HCT116 (cell line): Measurements from ENCODE around the gene IFITM1. TPM values are rescaled to one million over a fixed set of nuclear protein-coding genes. Genes with fewer than 3 reads are reported as not detected.

Source experiments
- CTCF ChIP-seq, 3 experiments: fragments of 200-600 bp in 1 of 3; sonication (generic) in 1 of 3; IDR thresholded peaks in 2 of 3; conservative IDR thresholded peaks in 1 of 3; 2 replicates each; pipeline ENCODE4 v1.5.1; 2012 to 2017; ENCODE audit warnings: low read depth in 2 of 3, low read length in 2 of 3, antibody characterized with exemption in 1 of 3, borderline replicate concordance in 1 of 3, control low read depth in 1 of 3, mild to moderate bottlenecking in 1 of 3, mixed read lengths in 1 of 3, mixed run types in 1 of 3, moderate library complexity in 1 of 3; ENCODE audit not compliant: insufficient read depth in 1 of 3
- EZH2 ChIP-seq: fragments of 200-600 bp; sonication (generic); IDR thresholded peaks from 2 replicates; pipeline ENCODE4 v1.6.1; 2017; ENCODE audit warnings: antibody characterized with exemption, mixed run types
- JUND ChIP-seq: IDR thresholded peaks from 2 replicates; pipeline ENCODE4 v1.6.1; 2012
- REST ChIP-seq: IDR thresholded peaks from 2 replicates; pipeline ENCODE4 v1.6.1; 2012; ENCODE audit warnings: low read depth
- YY1 ChIP-seq: IDR thresholded peaks from 2 replicates; pipeline ENCODE4 v1.6.1; 2011; ENCODE audit warnings: low read length, low read depth, moderate library complexity, mild to moderate bottlenecking; ENCODE audit not compliant: insufficient replicate concordance; ENCODE audit errors: extremely low read depth
- ZBTB33 ChIP-seq: IDR thresholded peaks from 2 replicates; pipeline ENCODE4 v1.6.1; 2011; ENCODE audit warnings: mild to moderate bottlenecking, low read length, moderate library complexity; ENCODE audit not compliant: insufficient replicate concordance; ENCODE audit errors: extremely low read depth
- total RNA-seq: library from RNA; stranded (reverse); gene quantifications from one replicate; pipeline ENCODE4 v1.2.1, GENCODE V29; 2021; ENCODE audit not compliant: unreplicated experiment

IFITM1 gene
- total RNA-seq, 1 experiment from 2014 or later: 6.1 TPM

GRCh38 chr11:355581-356458, 42.0 kb downstream of the IFITM1 start (continued):
- TF ChIP-seq YY1 (peak; percentile 73), ZBTB33 (no peak), EZH2 (no peak), JUND (peak; percentile 44; the same call in 1 of the 2 replicates), REST (no peak), CTCF (IDR thresholded peaks at IDR 0.05 in 2 of 3, conservative IDR thresholded peaks at IDR 0.05 in 1 of 3; ENCODE audit: borderline replicate concordance in 1 of 3, insufficient read depth in 1 of 3, low read depth in 2 of 3, low read length in 2 of 3) (no peak)
